ENCODE data around the gene ICE2.

Gene ICE2

DNA sequence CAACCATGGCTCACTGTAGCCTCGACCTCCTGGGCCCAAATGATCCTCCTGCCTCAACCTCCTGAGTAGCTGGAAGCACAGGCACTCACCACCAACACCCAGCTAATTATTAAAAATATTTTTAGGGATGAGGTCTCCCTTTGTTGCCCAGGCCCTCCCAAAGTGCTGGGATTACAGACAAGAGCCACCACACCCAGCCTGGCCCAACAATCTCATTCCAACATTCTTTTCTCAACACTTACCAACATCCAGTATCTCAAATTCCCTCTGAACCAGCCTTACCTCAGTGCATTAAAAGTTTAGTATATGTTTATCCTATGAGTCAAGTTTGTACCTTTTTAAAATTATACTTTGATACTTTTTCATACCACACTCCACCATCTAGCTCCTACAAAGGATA, 106.2 kb downstream of the ICE2 start:
- DNase-seq (ENCODE audit: low spot score): no peak
- TF ChIP-seq, protein P1, sequence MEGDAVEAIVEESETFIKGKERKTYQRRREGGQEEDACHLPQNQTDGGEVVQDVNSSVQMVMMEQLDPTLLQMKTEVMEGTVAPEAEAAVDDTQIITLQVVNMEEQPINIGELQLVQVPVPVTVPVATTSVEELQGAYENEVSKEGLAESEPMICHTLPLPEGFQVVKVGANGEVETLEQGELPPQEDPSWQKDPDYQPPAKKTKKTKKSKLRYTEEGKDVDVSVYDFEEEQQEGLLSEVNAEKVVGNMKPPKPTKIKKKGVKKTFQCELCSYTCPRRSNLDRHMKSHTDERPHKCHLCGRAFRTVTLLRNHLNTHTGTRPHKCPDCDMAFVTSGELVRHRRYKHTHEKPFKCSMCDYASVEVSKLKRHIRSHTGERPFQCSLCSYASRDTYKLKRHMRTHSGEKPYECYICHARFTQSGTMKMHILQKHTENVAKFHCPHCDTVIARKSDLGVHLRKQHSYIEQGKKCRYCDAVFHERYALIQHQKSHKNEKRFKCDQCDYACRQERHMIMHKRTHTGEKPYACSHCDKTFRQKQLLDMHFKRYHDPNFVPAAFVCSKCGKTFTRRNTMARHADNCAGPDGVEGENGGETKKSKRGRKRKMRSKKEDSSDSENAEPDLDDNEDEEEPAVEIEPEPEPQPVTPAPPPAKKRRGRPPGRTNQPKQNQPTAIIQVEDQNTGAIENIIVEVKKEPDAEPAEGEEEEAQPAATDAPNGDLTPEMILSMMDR (IDR thresholded peaks at IDR 0.05; ENCODE audit: extremely low read depth, missing control alignments): no peak

DNA sequence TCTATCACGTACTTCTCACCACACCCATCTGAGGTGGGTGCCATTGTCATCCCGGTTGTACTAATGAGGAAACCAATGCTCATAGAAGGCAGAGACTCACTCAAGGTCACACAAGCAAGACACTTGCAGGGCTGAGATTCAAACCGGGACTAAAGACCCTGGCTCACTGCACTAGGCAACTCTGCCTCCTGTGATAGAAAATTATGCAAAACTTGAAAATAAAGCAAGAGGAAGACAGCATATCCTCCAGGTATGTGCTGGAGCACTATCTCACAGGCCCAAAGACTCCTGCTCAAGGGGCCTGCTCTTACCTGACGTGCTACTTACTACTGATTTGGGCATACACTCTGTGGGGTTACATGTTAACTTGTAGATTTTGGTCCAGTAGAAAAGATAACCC, 106.7 kb downstream of the ICE2 start:
- TF ChIP-seq, protein P1 (IDR thresholded peaks at IDR 0.05; ENCODE audit: extremely low read depth, missing control alignments): no peak
- DNase-seq (ENCODE audit: low spot score): no peak

DNA sequence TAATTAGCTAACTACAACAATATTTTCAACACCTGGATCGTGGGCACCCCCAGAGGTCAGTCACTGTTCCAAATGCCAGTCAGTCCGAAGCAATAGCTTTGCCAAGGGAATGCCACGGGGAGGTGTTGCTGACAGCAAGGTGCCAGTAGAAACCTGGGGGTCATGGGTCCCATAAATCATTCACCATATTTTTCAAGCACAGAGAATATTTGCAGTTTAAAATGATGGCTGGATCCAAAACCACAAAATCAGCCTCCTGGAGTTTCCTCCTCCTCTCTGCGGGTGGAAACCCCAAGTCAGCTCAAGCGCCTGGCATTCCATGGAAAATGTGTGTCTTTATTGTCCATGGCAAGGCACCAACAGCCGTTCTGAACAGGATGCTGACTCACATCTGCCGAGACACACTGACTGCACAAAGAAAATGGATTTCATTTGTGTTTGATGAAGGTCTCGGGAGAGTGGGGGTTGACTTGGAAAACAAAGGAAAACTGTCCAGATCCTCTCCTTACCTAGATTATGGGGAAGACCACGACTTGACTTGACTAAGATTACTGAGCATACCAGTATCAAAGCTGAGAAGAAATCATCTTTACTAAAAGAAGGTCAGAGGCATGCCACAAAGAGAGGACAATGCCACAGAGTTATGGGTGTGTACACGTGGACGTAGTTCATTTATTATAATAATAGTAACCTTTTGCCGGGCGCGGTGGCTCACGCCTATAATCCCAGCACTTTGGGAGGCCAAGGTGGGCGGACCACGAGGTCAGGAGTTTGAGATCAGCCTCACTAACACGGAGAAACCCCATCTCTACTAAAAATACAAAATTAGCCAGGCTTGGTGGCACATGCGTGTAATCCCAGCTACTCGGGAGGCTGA, 107.5 kb downstream of the ICE2 start:
- DNase-seq (ENCODE audit: low spot score): no peak

DNA sequence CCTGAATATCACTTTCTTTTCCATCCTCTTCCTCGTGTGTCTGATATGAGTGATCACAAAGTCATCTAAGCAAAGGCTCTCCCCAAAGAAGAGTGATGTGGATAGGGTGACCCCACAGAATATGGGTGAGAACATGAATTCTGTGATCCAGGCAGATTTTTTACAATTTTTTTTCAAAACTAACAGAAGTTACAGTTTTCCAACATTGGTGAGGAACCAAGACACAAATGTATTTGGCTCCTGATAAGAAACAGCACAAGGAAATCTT, 108.1 kb downstream of the ICE2 start:
- TF ChIP-seq, protein P1 (IDR thresholded peaks at IDR 0.05; ENCODE audit: extremely low read depth, missing control alignments): no peak
- no peak for DNase-seq (ENCODE audit: low spot score)

More for the DNA sequence above, 107.5 kb downstream of the ICE2 start:
- TF ChIP-seq, protein P1 (IDR thresholded peaks at IDR 0.05; ENCODE audit: extremely low read depth, missing control alignments): no peak

DNA sequence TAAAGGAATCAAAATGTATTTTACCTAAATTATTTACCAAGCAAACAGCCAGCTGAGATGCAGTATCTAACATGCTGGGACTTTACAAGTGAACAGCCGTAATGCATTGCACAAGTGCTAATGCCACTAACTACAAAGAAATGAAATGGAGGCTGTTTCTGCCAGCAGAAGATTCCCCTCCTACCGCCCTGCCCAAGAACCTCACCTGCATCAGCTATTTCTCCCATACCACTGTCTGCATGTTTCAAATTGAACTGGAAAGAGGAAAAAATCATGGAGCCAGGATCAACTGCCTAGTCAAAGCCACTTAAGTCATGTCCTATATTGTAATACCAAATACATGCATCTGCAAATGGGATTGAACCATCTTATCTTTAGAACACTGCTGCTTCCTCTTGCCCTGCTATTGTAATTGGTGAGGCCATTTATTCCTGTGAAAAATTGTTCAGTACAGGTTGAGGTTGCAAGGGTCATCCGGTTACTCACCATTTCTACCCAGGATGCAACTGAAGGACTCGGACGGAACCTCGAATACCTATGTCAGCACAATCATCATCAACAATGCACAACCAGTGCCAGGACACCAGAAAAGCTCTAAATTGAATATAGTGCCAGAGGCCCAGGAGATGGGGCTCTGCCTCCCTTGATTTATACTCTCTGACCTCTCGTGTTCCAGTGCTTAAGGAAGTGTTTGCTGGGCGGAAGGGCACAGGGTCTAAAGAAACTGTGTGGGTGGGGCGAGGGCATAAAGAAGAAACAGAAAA, 108.7 kb downstream of the ICE2 start:
- TF ChIP-seq, protein P1 (IDR thresholded peaks at IDR 0.05; ENCODE audit: extremely low read depth, missing control alignments): no peak
- no peak for DNase-seq (ENCODE audit: low spot score)

DNA sequence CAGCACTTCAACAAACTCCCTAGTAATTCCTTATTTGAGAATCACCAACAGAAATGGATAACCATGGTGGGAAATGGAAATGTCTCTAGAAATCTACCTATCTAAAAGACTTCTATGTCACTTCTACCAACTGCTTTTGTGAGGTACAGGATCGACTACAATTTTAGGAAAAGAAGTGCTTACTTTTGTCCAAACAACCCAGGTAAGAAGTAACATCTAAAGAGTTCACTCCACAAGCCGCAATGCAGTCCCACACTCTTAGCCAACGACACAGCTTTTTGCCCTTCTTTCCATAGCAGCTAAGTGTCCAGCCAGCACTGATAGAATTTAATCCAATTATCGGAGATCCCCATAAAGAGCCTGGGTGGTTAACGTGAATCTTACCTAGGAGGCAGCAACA, 109.2 kb downstream of the ICE2 start:
- TF ChIP-seq, protein P1 (IDR thresholded peaks at IDR 0.05; ENCODE audit: extremely low read depth, missing control alignments): no peak
- no peak for DNase-seq (ENCODE audit: low spot score)

Measured in GM20000 (cell line).